ENCODE results near the gene MYO1H. TPM values are rescaled to one million over a fixed set of nuclear protein-coding genes. Genes with fewer than 3 reads are reported as not detected.
"Not testable (repeated sequence)": the region's sequence is repeated elsewhere in the genome, so short reads cannot be mapped to it uniquely, and the experiment has no call there.

MYO1H gene
- total RNA-seq, 1 donor: not detected

GRCh38 chr12:109393437-109394345 lies 46.0 kb downstream of the MYO1H start:
- peaks cover 3% of the 10 kb centered on the region for H3K27me3 ChIP-seq (ENCODE audit: insufficient read depth, low read length)
- H3K4me1 ChIP-seq (ENCODE audit: insufficient read depth, low read length): no peaks in the 10 kb centered on the region
- H3K4me3 ChIP-seq (ENCODE audit: insufficient read depth, low read length): no peak overlapping the region
- H3K4me2 ChIP-seq (ENCODE audit: insufficient read depth, low read length): no peak overlapping the region
- TF ChIP-seq, protein P1, sequence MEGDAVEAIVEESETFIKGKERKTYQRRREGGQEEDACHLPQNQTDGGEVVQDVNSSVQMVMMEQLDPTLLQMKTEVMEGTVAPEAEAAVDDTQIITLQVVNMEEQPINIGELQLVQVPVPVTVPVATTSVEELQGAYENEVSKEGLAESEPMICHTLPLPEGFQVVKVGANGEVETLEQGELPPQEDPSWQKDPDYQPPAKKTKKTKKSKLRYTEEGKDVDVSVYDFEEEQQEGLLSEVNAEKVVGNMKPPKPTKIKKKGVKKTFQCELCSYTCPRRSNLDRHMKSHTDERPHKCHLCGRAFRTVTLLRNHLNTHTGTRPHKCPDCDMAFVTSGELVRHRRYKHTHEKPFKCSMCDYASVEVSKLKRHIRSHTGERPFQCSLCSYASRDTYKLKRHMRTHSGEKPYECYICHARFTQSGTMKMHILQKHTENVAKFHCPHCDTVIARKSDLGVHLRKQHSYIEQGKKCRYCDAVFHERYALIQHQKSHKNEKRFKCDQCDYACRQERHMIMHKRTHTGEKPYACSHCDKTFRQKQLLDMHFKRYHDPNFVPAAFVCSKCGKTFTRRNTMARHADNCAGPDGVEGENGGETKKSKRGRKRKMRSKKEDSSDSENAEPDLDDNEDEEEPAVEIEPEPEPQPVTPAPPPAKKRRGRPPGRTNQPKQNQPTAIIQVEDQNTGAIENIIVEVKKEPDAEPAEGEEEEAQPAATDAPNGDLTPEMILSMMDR (IDR thresholded peaks at IDR 0.05; ENCODE audit: extremely low read depth, low read depth, low read length): peak; percentile 95
- no peaks in the 10 kb centered on the region for H3K79me2 ChIP-seq (ENCODE audit: insufficient read depth, low read length)
- H2AFZ ChIP-seq (ENCODE audit: low read length): no peak overlapping the region
- H3K9me3 ChIP-seq (ENCODE audit: low read depth, low read length): no peaks in the 10 kb centered on the region
- DNase-seq (ENCODE audit: insufficient read length, low spot score, missing footprints): peak; percentile 83
- no peak overlapping the region for H3K27ac ChIP-seq (ENCODE audit: low read depth, low read length)
- no peaks in the 10 kb centered on the region for H3K36me3 ChIP-seq (ENCODE audit: insufficient read depth, low read length)
- H4K20me1 ChIP-seq (ENCODE audit: insufficient read depth, low read length): no peaks in the 10 kb centered on the region

GRCh38 chr12:109394891-109395290 lies 47.2 kb downstream of the MYO1H start:
- Histone ChIP-seq H2AFZ (ENCODE audit: low read length) (no peak overlapping the region), H3K36me3 (ENCODE audit: insufficient read depth, low read length) (no peaks in the 10 kb centered on the region), H4K20me1 (ENCODE audit: insufficient read depth, low read length) (no peaks in the 10 kb centered on the region), H3K27me3 (ENCODE audit: insufficient read depth, low read length) (peaks cover 3% of the 10 kb centered on the region), H3K79me2 (ENCODE audit: insufficient read depth, low read length) (no peaks in the 10 kb centered on the region), H3K4me2 (ENCODE audit: insufficient read depth, low read length) (no peak overlapping the region), H3K27ac (ENCODE audit: low read depth, low read length) (no peak overlapping the region), H3K9me3 (ENCODE audit: low read depth, low read length) (no peaks in the 10 kb centered on the region), H3K4me3 (ENCODE audit: insufficient read depth, low read length) (no peak overlapping the region), H3K4me1 (ENCODE audit: insufficient read depth, low read length) (no peaks in the 10 kb centered on the region)
- TF ChIP-seq, protein P1 (IDR thresholded peaks at IDR 0.05; ENCODE audit: extremely low read depth, low read depth, low read length): no peak
- no peak for DNase-seq (ENCODE audit: insufficient read length, low spot score, missing footprints)

DNA sequence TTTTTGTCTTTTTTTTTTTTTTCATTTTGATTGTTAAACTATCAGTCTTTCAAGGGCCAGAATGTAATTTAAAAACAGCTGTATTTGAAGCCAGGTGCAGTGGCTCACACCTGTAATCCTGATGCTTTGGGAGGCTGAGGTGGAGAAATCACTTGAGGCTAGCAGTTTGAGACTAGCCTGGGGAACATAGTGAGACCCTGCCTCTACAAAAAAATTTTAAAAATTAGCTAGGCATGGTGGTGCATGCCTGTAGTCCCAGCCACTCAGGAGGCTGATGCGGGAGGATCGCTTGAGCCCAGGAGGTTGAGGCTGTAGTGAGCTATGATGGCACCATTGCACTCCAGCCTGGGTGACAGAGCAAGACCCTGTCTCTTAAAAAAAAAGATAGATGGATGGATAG lies 57.1 kb downstream of the MYO1H start:
- H4K20me1 ChIP-seq (ENCODE audit: insufficient read depth, low read length); H3K27ac ChIP-seq (ENCODE audit: low read depth, low read length); H3K36me3 ChIP-seq (ENCODE audit: insufficient read depth, low read length); H3K4me2 ChIP-seq (ENCODE audit: insufficient read depth, low read length); H3K4me1 ChIP-seq (ENCODE audit: insufficient read depth, low read length); H3K79me2 ChIP-seq (ENCODE audit: insufficient read depth, low read length); H3K4me3 ChIP-seq (ENCODE audit: insufficient read depth, low read length); H3K9me3 ChIP-seq (ENCODE audit: low read depth, low read length); DNase-seq (ENCODE audit: insufficient read length, low spot score, missing footprints); H2AFZ ChIP-seq (ENCODE audit: low read length): not testable (repeated sequence)
- peaks cover 13% of the 10 kb centered on the region for H3K27me3 ChIP-seq (ENCODE audit: insufficient read depth, low read length)

GRCh38 chr12:109406147-109406546 lies 58.4 kb downstream of the MYO1H start:
- not testable (repeated sequence) for H2AFZ ChIP-seq (ENCODE audit: low read length); H3K27ac ChIP-seq (ENCODE audit: low read depth, low read length); H3K4me2 ChIP-seq (ENCODE audit: insufficient read depth, low read length); H3K9me3 ChIP-seq (ENCODE audit: low read depth, low read length); H3K36me3 ChIP-seq (ENCODE audit: insufficient read depth, low read length); H3K4me1 ChIP-seq (ENCODE audit: insufficient read depth, low read length); DNase-seq (ENCODE audit: insufficient read length, low spot score, missing footprints); H3K79me2 ChIP-seq (ENCODE audit: insufficient read depth, low read length); H4K20me1 ChIP-seq (ENCODE audit: insufficient read depth, low read length); H3K4me3 ChIP-seq (ENCODE audit: insufficient read depth, low read length)
- peaks cover 10% of the 10 kb centered on the region for H3K27me3 ChIP-seq (ENCODE audit: insufficient read depth, low read length)
